ENCODE data around the gene DOCK2. TPM values are rescaled to one million over a fixed set of nuclear protein-coding genes. Genes with fewer than 3 reads are reported as not detected.

The DOCK2 gene
- total RNA-seq, 1 experiment from 2014 or later, result 0.42 TPM

- no TSS peak for BruUV-seq (replicated peaks)
- Mint-ChIP-seq H3K27me3 (ENCODE audit: insufficient read depth, unreplicated experiment) (no peaks in the 10 kb centered on the region), H3K9me3 (ENCODE audit: unreplicated experiment) (no peaks in the 10 kb centered on the region), H3K36me3 (ENCODE audit: insufficient read depth, unreplicated experiment) (peaks cover 10% of the 10 kb centered on the region), H3K4me3 (ENCODE audit: unreplicated experiment) (no peak overlapping the region), H3K27ac (ENCODE audit: low read depth, unreplicated experiment) (no peak overlapping the region), H3K4me1 (ENCODE audit: insufficient read depth, unreplicated experiment) (no peaks in the 10 kb centered on the region)
- intact Hi-C loops (cut with micrococcal nuclease), result no loop called here
- TF ChIP-seq CTCF (IDR thresholded peaks at IDR 0.05; ENCODE audit: unreplicated experiment), result no peak
- CTCF ChIA-PET, result interaction anchor here (1.0 to 4.6 kb wide), 3 partner anchors 16 to 51 kb away, joined by 4 to 30 read pairs (median 4); partner anchors contain the start of gene INSYN2B
- POLR2A ChIA-PET, result no interaction called here
- no peak for DNase-seq (ENCODE audit: unreplicated experiment)
These were observed 327.2 kb downstream of the DOCK2 start for GRCh38 chr5:169964246-169964645.

- no peak for TF ChIP-seq CTCF (IDR thresholded peaks at IDR 0.05; ENCODE audit: unreplicated experiment)
- CTCF ChIA-PET, result interaction anchor here (0.8 to 2.6 kb wide), 4 partner anchors 10 to 268 kb away, joined by 3 to 39 read pairs (median 10); partner anchors contain the start of gene INSYN2B
- H3K27ac Mint-ChIP-seq (ENCODE audit: low read depth, unreplicated experiment), result no peak overlapping the region
- H3K4me3 Mint-ChIP-seq (ENCODE audit: unreplicated experiment), result no peak overlapping the region
- no peaks in the 10 kb centered on the region for H3K27me3 Mint-ChIP-seq (ENCODE audit: insufficient read depth, unreplicated experiment)
- peaks cover 15% of the 10 kb centered on the region for H3K4me1 Mint-ChIP-seq (ENCODE audit: insufficient read depth, unreplicated experiment)
- BruUV-seq (replicated peaks), result no TSS peak
- no peaks in the 10 kb centered on the region for H3K9me3 Mint-ChIP-seq (ENCODE audit: unreplicated experiment)
- H3K36me3 Mint-ChIP-seq (ENCODE audit: insufficient read depth, unreplicated experiment), result peaks cover 11% of the 10 kb centered on the region
- DNase-seq (ENCODE audit: unreplicated experiment), result no peak
- intact Hi-C loops (cut with micrococcal nuclease), result no loop called here
- POLR2A ChIA-PET, result interaction anchor here (1.4 kb wide), 1 partner anchor 254 kb away, joined by 4 read pairs; no protein-coding TSS in a partner anchor
These were observed 333.3 kb downstream of the DOCK2 start for GRCh38 chr5:169970339-169970738.

GRCh38 chr5:169970911-169971765 lies 334.1 kb downstream of the DOCK2 start:
- no peaks in the 10 kb centered on the region for H3K27me3 Mint-ChIP-seq (ENCODE audit: insufficient read depth, unreplicated experiment)
- peaks cover 11% of the 10 kb centered on the region for H3K36me3 Mint-ChIP-seq (ENCODE audit: insufficient read depth, unreplicated experiment)
- TSS peak; percentile 85 for BruUV-seq (replicated peaks)
- peak overlapping the region; percentile 17 for H3K4me3 Mint-ChIP-seq (ENCODE audit: unreplicated experiment)
- H3K27ac Mint-ChIP-seq (ENCODE audit: low read depth, unreplicated experiment), result no peak overlapping the region
- ChIA-PET CTCF (interaction anchor here (0.6 to 2.6 kb wide), 15 partner anchors 9 to 984 kb away, joined by 3 to 39 read pairs (median 3); partner anchors contain the start of gene INSYN2B), POLR2A (interaction anchor here (0.7 to 1.4 kb wide), 4 partner anchors 202 to 705 kb away, joined by 3 to 6 read pairs (median 4); no protein-coding TSS in a partner anchor)
- peak; percentile 55 for DNase-seq (ENCODE audit: unreplicated experiment)
- intact Hi-C loops (cut with micrococcal nuclease), result no loop called here
- no peak for TF ChIP-seq CTCF (IDR thresholded peaks at IDR 0.05; ENCODE audit: unreplicated experiment)
- H3K4me1 Mint-ChIP-seq (ENCODE audit: insufficient read depth, unreplicated experiment), result peaks cover 19% of the 10 kb centered on the region
- H3K9me3 Mint-ChIP-seq (ENCODE audit: unreplicated experiment), result no peaks in the 10 kb centered on the region

GRCh38 chr5:169971780-169972179 lies 334.7 kb downstream of the DOCK2 start:
- intact Hi-C loops (cut with micrococcal nuclease), result no loop called here
- no peak for TF ChIP-seq CTCF (IDR thresholded peaks at IDR 0.05; ENCODE audit: unreplicated experiment)

More at GRCh38 chr5:169971780-169972179, 334.7 kb downstream of the DOCK2 start:
- ChIA-PET CTCF (interaction anchor here (0.6 to 2.6 kb wide), 9 partner anchors 9 to 270 kb away, joined by 3 to 39 read pairs (median 3); partner anchors contain the start of gene INSYN2B), POLR2A (interaction anchor here (1.0 kb wide), 1 partner anchor 234 kb away, joined by 6 read pairs; no protein-coding TSS in a partner anchor)
- Mint-ChIP-seq H3K4me3 (ENCODE audit: unreplicated experiment) (no peak overlapping the region), H3K9me3 (ENCODE audit: unreplicated experiment) (no peaks in the 10 kb centered on the region), H3K4me1 (ENCODE audit: insufficient read depth, unreplicated experiment) (peaks cover 25% of the 10 kb centered on the region), H3K36me3 (ENCODE audit: insufficient read depth, unreplicated experiment) (peaks cover 11% of the 10 kb centered on the region), H3K27ac (ENCODE audit: low read depth, unreplicated experiment) (no peak overlapping the region), H3K27me3 (ENCODE audit: insufficient read depth, unreplicated experiment) (no peaks in the 10 kb centered on the region)
- DNase-seq (ENCODE audit: unreplicated experiment), result no peak
- no TSS peak for BruUV-seq (replicated peaks)
